ACC112 (cell line): Measurements from ENCODE around the gene SLC23A3.

ENCODE experiments used
- H2AFZ ChIP-seq: fragments of 200-600 bp; sonication (generic); one replicate; pipeline ENCODE4 v1.6.0; 2017; ENCODE audit warnings: antibody characterized with exemption, low read length; ENCODE audit not compliant: unreplicated experiment
- H3K27ac ChIP-seq: fragments of 200-600 bp; sonication (generic); 2 replicates; pipeline ENCODE4 v1.5.1; 2014; ENCODE audit warnings: low read depth, mild to moderate bottlenecking, antibody characterized with exemption, low read length, moderate library complexity
- H3K27me3 ChIP-seq: fragments of 200-600 bp; sonication (generic); 2 replicates; pipeline ENCODE4 v1.6.1; 2014; ENCODE audit warnings: mild to moderate bottlenecking, antibody characterized with exemption, low read length, moderate library complexity, mixed read lengths; ENCODE audit not compliant: insufficient read depth
- H3K36me3 ChIP-seq: fragments of 200-600 bp; sonication (generic); 2 replicates; pipeline ENCODE4 v1.6.1; 2016; ENCODE audit warnings: mild to moderate bottlenecking, antibody characterized with exemption, low read length, moderate library complexity, mixed read lengths; ENCODE audit not compliant: insufficient read depth
- H3K4me1 ChIP-seq: fragments of 200-600 bp; sonication (generic); one replicate; pipeline ENCODE4 v1.6.1; 2016; ENCODE audit warnings: low read length, mixed read lengths; ENCODE audit not compliant: insufficient read depth, unreplicated experiment, control insufficient read depth
- H3K4me3 ChIP-seq: fragments of 200-600 bp; sonication (generic); 2 replicates; pipeline ENCODE4 v1.5.1; 2014; ENCODE audit warnings: mild to moderate bottlenecking, low read depth, low read length
- H3K79me2 ChIP-seq: fragments of 200-600 bp; sonication (generic); one replicate; pipeline ENCODE4 v1.6.0; 2016; ENCODE audit warnings: low read length; ENCODE audit not compliant: control insufficient read depth, unreplicated experiment, insufficient read depth

The SLC23A3 gene

DNA sequence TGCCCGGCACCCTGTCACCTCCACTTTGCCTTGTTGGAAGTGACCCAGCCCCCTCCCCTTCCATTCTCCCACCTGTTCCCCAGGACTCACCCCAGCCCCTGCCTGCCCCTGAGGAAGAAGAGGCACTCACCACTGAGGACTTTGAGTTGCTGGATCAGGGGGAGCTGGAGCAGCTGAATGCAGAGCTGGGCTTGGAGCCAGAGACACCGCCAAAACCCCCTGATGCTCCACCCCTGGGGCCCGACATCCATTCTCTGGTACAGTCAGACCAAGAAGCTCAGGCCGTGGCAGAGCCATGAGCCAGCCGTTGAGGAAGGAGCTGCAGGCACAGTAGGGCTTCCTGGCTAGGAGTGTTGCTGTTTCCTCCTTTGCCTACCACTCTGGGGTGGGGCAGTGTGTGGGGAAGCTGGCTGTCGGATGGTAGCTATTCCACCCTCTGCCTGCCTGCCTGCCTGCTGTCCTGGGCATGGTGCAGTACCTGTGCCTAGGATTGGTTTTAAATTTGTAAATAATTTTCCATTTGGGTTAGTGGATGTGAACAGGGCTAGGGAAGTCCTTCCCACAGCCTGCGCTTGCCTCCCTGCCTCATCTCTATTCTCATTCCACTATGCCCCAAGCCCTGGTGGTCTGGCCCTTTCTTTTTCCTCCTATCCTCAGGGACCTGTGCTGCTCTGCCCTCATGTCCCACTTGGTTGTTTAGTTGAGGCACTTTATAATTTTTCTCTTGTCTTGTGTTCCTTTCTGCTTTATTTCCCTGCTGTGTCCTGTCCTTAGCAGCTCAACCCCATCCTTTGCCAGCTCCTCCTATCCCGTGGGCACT is 12.7 kb upstream of the SLC23A3 start:
- H2AFZ ChIP-seq, result no peak overlapping the region
- H3K4me3 ChIP-seq, result no peak overlapping the region
- no peaks in the 10 kb centered on the region; the same call in none of the 2 replicates for H3K36me3 ChIP-seq
- H3K27me3 ChIP-seq, result no peaks in the 10 kb centered on the region
- H3K4me1 ChIP-seq, result peaks cover 8% of the 10 kb centered on the region
- H3K79me2 ChIP-seq, result peaks cover 21% of the 10 kb centered on the region
- H3K27ac ChIP-seq, result no peak overlapping the region

- no peak overlapping the region for H3K27ac ChIP-seq
- peaks cover 21% of the 10 kb centered on the region for H3K79me2 ChIP-seq
- peaks cover 8% of the 10 kb centered on the region for H3K4me1 ChIP-seq
- H3K27me3 ChIP-seq, result no peaks in the 10 kb centered on the region
- no peak overlapping the region for H3K4me3 ChIP-seq
- no peak overlapping the region for H2AFZ ChIP-seq
- H3K36me3 ChIP-seq, result no peaks in the 10 kb centered on the region; the same call in none of the 2 replicates
These were observed 11.7 kb upstream of the SLC23A3 start for GRCh38 chr2:219181531-219181930.

DNA sequence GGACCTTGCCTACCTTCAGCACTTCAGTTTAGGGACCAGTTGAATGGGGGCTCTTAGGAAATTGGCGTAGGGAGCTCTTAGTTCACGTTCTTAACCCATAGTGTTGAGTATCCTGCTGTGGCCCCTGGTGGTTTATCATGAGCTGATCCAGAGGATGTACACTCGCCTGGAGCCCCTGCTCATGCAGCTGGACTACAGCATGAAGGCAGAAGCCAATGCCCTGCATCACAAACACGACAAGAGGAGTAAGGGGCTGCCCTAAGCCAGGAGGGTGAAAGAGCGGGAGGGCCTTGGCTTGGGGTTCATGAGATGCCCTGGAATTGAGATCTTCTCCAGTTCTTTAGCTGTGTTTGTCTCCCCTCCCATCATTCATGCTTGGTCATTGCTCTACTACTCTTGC is 11.1 kb upstream of the SLC23A3 start:
- peaks cover 9% of the 10 kb centered on the region for H3K4me1 ChIP-seq
- H3K4me3 ChIP-seq, result no peak overlapping the region
- H3K36me3 ChIP-seq, result no peaks in the 10 kb centered on the region; the same call in none of the 2 replicates
- peaks cover 23% of the 10 kb centered on the region for H3K79me2 ChIP-seq
- H2AFZ ChIP-seq, result no peak overlapping the region
- no peaks in the 10 kb centered on the region for H3K27me3 ChIP-seq
- no peak overlapping the region for H3K27ac ChIP-seq

GRCh38 chr2:219179601-219180465 is 10.0 kb upstream of the SLC23A3 start:
- Histone ChIP-seq H3K27ac (no peak overlapping the region), H3K36me3 (no peaks in the 10 kb centered on the region; the same call in 1 of the 2 replicates), H3K4me3 (peak overlapping the region; percentile 88), H3K79me2 (peaks cover 29% of the 10 kb centered on the region), H3K4me1 (peaks cover 16% of the 10 kb centered on the region), H2AFZ (no peak overlapping the region), H3K27me3 (no peaks in the 10 kb centered on the region)

GRCh38 chr2:219178377-219179175 is 8.7 kb upstream of the SLC23A3 start:
- no peaks in the 10 kb centered on the region; the same call in 1 of the 2 replicates for H3K36me3 ChIP-seq
- H3K4me1 ChIP-seq, result peaks cover 19% of the 10 kb centered on the region
- H3K4me3 ChIP-seq, result peak overlapping the region; percentile 88
- peak overlapping the region; percentile 48 for H2AFZ ChIP-seq
- no peaks in the 10 kb centered on the region for H3K27me3 ChIP-seq
- peak overlapping the region; percentile 93; the same call in 1 of the 2 replicates for H3K27ac ChIP-seq
- peaks cover 33% of the 10 kb centered on the region for H3K79me2 ChIP-seq

GRCh38 chr2:219177552-219178376 is 7.9 kb upstream of the SLC23A3 start, which contains the start of gene RETREG2:
Gene RETREG2 (plus strand): TSS chr2:219178275. CDS start chr2:219178353, 78 bp downstream.
- peak within 1 kb of the TSS; percentile 88 for H3K4me3 ChIP-seq
- H3K4me1 ChIP-seq, result peaks cover 19% of the 10 kb centered on the region
- H2AFZ ChIP-seq, result peak within 1 kb of the TSS; percentile 89
- no peaks in the 10 kb centered on the region for H3K27me3 ChIP-seq
- H3K27ac ChIP-seq, result peak within 1 kb of the TSS; percentile 93
- H3K36me3 ChIP-seq, result no peaks in the 10 kb centered on the region; the same call in 1 of the 2 replicates
- H3K79me2 ChIP-seq, result peaks cover 33% of the 10 kb centered on the region

DNA sequence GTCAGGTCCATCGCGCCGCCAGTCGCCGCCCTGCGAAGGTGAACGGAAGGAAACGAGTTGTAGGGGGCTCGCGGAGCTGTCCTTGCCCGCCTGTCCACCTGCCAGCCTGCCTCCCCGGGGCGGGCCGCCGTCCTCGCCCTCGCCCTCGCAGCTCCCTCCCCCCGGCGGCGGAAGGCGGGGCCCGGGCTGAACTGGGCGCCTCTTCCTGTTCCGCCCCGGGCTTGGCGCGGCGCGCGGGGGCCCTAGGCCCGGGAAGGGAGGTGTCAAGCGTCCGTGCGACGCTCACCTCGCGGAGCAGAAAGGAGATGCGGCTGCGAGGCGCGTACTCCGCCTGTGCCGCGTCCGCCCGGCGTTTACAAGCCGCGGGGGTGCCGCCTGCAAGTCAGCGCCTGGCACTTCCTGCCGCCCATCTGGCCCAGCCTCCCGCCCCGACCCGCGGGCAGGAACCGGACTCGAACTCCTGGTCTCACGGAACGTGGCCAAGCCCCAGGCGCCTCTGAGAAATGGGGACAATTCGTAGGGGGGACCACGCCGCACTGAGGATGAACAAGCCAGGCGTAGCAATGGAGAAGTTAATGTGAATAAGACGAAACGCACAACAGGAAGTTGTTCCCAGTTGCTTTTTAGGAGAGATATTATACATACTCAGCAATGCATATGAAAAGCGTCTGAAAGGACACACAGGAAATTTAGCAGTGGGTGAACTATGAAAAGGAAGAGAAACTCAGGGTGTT is 7.2 kb upstream of the SLC23A3 start, which contains the start of gene CNPPD1:
TSS of gene CNPPD1 (minus strand) at position 108 of the 734 bp plus-strand sequence. CDS start at position 11, 97 bp downstream.
- peaks cover 19% of the 10 kb centered on the region for H3K4me1 ChIP-seq
- peak within 1 kb of the TSS; percentile 88 for H3K4me3 ChIP-seq
- H3K27me3 ChIP-seq, result no peaks in the 10 kb centered on the region
- H3K36me3 ChIP-seq, result no peaks in the 10 kb centered on the region
- peak within 1 kb of the TSS; percentile 89 for H2AFZ ChIP-seq
- peaks cover 33% of the 10 kb centered on the region for H3K79me2 ChIP-seq
- peak within 1 kb of the TSS; percentile 93 for H3K27ac ChIP-seq

- peak overlapping the region; percentile 88 for H3K4me3 ChIP-seq
- peak overlapping the region; percentile 93; the same call in 1 of the 2 replicates for H3K27ac ChIP-seq
- peaks cover 33% of the 10 kb centered on the region for H3K79me2 ChIP-seq
- peaks cover 19% of the 10 kb centered on the region for H3K4me1 ChIP-seq
- H3K27me3 ChIP-seq, result no peaks in the 10 kb centered on the region
- H3K36me3 ChIP-seq, result no peaks in the 10 kb centered on the region
- peak overlapping the region; percentile 82 for H2AFZ ChIP-seq
These were observed 6.3 kb upstream of the SLC23A3 start for GRCh38 chr2:219175928-219176817.
